D341Med (cell line): ENCODE measurements around the gene AP4S1.

Experiments
- DNase-seq: peaks from one replicate; pipeline ENCODE4 v3.0.0; 2012; ENCODE audit warnings: low spot score

AP4S1 gene

GRCh38 chr14:31138301-31138700 lies 112.9 kb downstream of the AP4S1 start:
- no peak for DNase-seq

- no peak for DNase-seq
These were observed 113.9 kb downstream of the AP4S1 start for GRCh38 chr14:31139301-31139847.

- DNase-seq: no peak
These were observed 117.1 kb downstream of the AP4S1 start for GRCh38 chr14:31142455-31143087.
